H1 (cell line): ENCODE measurements around the gene NEGR1. TPM values are rescaled to one million over a fixed set of nuclear protein-coding genes. Genes with fewer than 3 reads are reported as not detected.

Source experiments
- HDAC2 ChIP-seq, 2 experiments: fragments of 300-600 bp in 1 of 2; sonication (generic) in 1 of 2; IDR thresholded peaks; 2 replicates each; pipeline ENCODE4 v1.6.1; 2011 to 2012; ENCODE audit warnings: low read depth in 2 of 2, low read length in 2 of 2, mild to moderate bottlenecking in 2 of 2, moderate library complexity in 2 of 2, borderline replicate concordance in 1 of 2, inconsistent platforms in 1 of 2
- KDM4A ChIP-seq: IDR thresholded peaks from one replicate; pipeline ENCODE4 v1.7.1; 2012; ENCODE audit warnings: low read depth, mild to moderate bottlenecking, moderate library complexity, low read length, inconsistent platforms; ENCODE audit not compliant: severe bottlenecking
- MAX ChIP-seq: IDR thresholded peaks from 2 replicates; pipeline ENCODE4 v1.6.1; 2012; ENCODE audit warnings: inconsistent platforms
- POLR2A ChIP-seq, 2 experiments: IDR thresholded peaks; 1 replicate in 1 of 2; 2 replicates in 1 of 2; pipeline ENCODE4 v1.6.1; 2011; ENCODE audit warnings: low read depth in 2 of 2, low read length in 2 of 2, mild to moderate bottlenecking in 2 of 2; ENCODE audit errors: control extremely low read depth in 1 of 2
- RAD21 ChIP-seq, 2 experiments: IDR thresholded peaks in 1 of 2; conservative IDR thresholded peaks in 1 of 2; 2 replicates each; pipeline ENCODE4 v1.6.1; 2011; ENCODE audit warnings: low read depth in 2 of 2, low read length in 2 of 2, improper control_type of control experiment in 1 of 2, inconsistent platforms in 1 of 2, mild to moderate bottlenecking in 1 of 2, moderate library complexity in 1 of 2
- RFX5 ChIP-seq: IDR thresholded peaks from 2 replicates; pipeline ENCODE4 v1.6.1; 2011; ENCODE audit warnings: low read depth, low read length, improper control_type of control experiment, borderline replicate concordance
- SIX5 ChIP-seq: IDR thresholded peaks from 2 replicates; pipeline ENCODE4 v1.6.1; 2011; ENCODE audit warnings: mild to moderate bottlenecking, low read depth, low read length
- SP2 ChIP-seq: IDR thresholded peaks from 2 replicates; pipeline ENCODE4 v1.6.1; 2012; ENCODE audit warnings: mild to moderate bottlenecking, low read length, inconsistent platforms
- USF2 ChIP-seq: IDR thresholded peaks from 2 replicates; pipeline ENCODE4 v1.6.1; 2011; ENCODE audit warnings: low read length, improper control_type of control experiment
- polyA plus RNA-seq, 7 experiments: library from polyadenylated mRNA; depleted of rRNA in 3 of 7; stranded (reverse) in 5 of 7; unstranded in 2 of 7; fragments of >200 nt in 5 of 7; fragments of 200-250 nt in 2 of 7; gene quantifications; 1 replicate in 5 of 7; 2 replicates in 1 of 7; 4 replicates in 1 of 7; pipeline versions ENCODE4 v1.2.1 to v1.2.3, GENCODE V29; 2011 to 2013; ENCODE audit warnings: missing spikeins in 2 of 7, mixed read lengths in 2 of 7
- total RNA-seq: library from RNA; stranded (reverse); fragmentation: NEBNext Ultra II Directional; extraction: Animal tissue kit (Norgen Biotek cat#: 25700); gene quantifications from 2 replicates; pipeline ENCODE4 v1.2.1, GENCODE V29; 2021
- TF ChIP-seq, protein P1 (sequence below): fragments of 300-600 bp; sonication (generic); IDR thresholded peaks from 2 replicates; pipeline ENCODE4 v1.7.1; 2012; ENCODE audit warnings: low read length, moderate library complexity, mild to moderate bottlenecking, inconsistent platforms; ENCODE audit not compliant: insufficient replicate concordance

The NEGR1 gene
- total and polyA plus RNA-seq, 2 of the 8 experiments (the other 6 are each of a cell fraction or from before 2014, with no cell fraction given), result 0.71 to 1.3 TPM

DNA sequence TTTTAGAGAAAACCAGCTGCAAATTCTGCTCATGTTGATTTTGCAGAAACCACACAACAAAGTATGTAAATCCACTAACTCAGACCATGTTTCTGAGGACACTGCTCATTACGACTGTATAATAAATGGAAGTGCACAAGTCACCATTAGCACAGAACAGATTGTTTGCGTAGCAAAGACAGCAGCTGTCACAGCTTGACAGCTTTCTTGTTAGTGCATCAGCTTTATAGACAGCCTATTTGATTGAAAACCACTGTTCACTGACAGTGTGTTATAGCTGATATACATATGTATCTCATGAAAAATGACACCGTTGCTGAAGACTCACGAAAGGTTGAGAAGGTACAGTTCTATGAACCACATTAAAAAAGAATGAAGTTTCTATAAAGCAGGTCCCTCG is 641.3 kb downstream of the NEGR1 start (continued):
- TF ChIP-seq, protein P1, sequence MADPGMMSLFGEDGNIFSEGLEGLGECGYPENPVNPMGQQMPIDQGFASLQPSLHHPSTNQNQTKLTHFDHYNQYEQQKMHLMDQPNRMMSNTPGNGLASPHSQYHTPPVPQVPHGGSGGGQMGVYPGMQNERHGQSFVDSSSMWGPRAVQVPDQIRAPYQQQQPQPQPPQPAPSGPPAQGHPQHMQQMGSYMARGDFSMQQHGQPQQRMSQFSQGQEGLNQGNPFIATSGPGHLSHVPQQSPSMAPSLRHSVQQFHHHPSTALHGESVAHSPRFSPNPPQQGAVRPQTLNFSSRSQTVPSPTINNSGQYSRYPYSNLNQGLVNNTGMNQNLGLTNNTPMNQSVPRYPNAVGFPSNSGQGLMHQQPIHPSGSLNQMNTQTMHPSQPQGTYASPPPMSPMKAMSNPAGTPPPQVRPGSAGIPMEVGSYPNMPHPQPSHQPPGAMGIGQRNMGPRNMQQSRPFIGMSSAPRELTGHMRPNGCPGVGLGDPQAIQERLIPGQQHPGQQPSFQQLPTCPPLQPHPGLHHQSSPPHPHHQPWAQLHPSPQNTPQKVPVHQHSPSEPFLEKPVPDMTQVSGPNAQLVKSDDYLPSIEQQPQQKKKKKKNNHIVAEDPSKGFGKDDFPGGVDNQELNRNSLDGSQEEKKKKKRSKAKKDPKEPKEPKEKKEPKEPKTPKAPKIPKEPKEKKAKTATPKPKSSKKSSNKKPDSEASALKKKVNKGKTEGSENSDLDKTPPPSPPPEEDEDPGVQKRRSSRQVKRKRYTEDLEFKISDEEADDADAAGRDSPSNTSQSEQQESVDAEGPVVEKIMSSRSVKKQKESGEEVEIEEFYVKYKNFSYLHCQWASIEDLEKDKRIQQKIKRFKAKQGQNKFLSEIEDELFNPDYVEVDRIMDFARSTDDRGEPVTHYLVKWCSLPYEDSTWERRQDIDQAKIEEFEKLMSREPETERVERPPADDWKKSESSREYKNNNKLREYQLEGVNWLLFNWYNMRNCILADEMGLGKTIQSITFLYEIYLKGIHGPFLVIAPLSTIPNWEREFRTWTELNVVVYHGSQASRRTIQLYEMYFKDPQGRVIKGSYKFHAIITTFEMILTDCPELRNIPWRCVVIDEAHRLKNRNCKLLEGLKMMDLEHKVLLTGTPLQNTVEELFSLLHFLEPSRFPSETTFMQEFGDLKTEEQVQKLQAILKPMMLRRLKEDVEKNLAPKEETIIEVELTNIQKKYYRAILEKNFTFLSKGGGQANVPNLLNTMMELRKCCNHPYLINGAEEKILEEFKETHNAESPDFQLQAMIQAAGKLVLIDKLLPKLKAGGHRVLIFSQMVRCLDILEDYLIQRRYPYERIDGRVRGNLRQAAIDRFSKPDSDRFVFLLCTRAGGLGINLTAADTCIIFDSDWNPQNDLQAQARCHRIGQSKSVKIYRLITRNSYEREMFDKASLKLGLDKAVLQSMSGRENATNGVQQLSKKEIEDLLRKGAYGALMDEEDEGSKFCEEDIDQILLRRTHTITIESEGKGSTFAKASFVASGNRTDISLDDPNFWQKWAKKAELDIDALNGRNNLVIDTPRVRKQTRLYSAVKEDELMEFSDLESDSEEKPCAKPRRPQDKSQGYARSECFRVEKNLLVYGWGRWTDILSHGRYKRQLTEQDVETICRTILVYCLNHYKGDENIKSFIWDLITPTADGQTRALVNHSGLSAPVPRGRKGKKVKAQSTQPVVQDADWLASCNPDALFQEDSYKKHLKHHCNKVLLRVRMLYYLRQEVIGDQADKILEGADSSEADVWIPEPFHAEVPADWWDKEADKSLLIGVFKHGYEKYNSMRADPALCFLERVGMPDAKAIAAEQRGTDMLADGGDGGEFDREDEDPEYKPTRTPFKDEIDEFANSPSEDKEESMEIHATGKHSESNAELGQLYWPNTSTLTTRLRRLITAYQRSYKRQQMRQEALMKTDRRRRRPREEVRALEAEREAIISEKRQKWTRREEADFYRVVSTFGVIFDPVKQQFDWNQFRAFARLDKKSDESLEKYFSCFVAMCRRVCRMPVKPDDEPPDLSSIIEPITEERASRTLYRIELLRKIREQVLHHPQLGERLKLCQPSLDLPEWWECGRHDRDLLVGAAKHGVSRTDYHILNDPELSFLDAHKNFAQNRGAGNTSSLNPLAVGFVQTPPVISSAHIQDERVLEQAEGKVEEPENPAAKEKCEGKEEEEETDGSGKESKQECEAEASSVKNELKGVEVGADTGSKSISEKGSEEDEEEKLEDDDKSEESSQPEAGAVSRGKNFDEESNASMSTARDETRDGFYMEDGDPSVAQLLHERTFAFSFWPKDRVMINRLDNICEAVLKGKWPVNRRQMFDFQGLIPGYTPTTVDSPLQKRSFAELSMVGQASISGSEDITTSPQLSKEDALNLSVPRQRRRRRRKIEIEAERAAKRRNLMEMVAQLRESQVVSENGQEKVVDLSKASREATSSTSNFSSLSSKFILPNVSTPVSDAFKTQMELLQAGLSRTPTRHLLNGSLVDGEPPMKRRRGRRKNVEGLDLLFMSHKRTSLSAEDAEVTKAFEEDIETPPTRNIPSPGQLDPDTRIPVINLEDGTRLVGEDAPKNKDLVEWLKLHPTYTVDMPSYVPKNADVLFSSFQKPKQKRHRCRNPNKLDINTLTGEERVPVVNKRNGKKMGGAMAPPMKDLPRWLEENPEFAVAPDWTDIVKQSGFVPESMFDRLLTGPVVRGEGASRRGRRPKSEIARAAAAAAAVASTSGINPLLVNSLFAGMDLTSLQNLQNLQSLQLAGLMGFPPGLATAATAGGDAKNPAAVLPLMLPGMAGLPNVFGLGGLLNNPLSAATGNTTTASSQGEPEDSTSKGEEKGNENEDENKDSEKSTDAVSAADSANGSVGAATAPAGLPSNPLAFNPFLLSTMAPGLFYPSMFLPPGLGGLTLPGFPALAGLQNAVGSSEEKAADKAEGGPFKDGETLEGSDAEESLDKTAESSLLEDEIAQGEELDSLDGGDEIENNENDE, result no peak
- TF ChIP-seq RAD21 (IDR thresholded peaks at IDR 0.05 in 1 of 2, conservative IDR thresholded peaks at IDR 0.05 in 1 of 2; ENCODE audit: low read depth in 2 of 2, low read length in 2 of 2) (no peak), SP2 (no peak), POLR2A (IDR thresholded peaks at IDR 0.05; ENCODE audit: control extremely low read depth in 1 of 2, low read depth in 2 of 2, low read length in 2 of 2) (no peak), KDM4A (no peak), HDAC2 (IDR thresholded peaks at IDR 0.05; ENCODE audit: borderline replicate concordance in 1 of 2, low read depth in 2 of 2, low read length in 2 of 2) (no peak), USF2 (no peak), MAX (no peak), RFX5 (no peak), SIX5 (no peak)
